Neuronal stem cell (in vitro differentiated cells): Measurements from ENCODE around the gene CROCC2.

Experiments
- DNase-seq: peaks from one replicate; pipeline ENCODE4 v3.0.0-alpha.2; 2013; ENCODE audit warnings: low spot score
- H2AFZ ChIP-seq: one replicate; pipeline ENCODE4 v1.6.1; 2013; ENCODE audit warnings: mild to moderate bottlenecking, low read length, inconsistent platforms
- H2AK5ac ChIP-seq: 2 replicates; pipeline ENCODE4 v1.6.1; 2013; ENCODE audit warnings: low read depth, mild to moderate bottlenecking, inconsistent platforms, low read length, moderate library complexity, mixed read lengths
- H2BK120ac ChIP-seq: 2 replicates; pipeline ENCODE4 v1.6.1; 2013; ENCODE audit warnings: low read depth, mild to moderate bottlenecking, inconsistent platforms, low read length, moderate library complexity, mixed read lengths
- H2BK12ac ChIP-seq: one replicate; pipeline ENCODE4 v1.6.1; 2013; ENCODE audit warnings: low read length, inconsistent platforms
- H2BK15ac ChIP-seq: 2 replicates; pipeline ENCODE4 v1.6.1; 2013; ENCODE audit warnings: mild to moderate bottlenecking, low read length, inconsistent platforms, mixed read lengths
- H2BK5ac ChIP-seq: one replicate; pipeline ENCODE4 v1.6.1; 2013; ENCODE audit warnings: inconsistent platforms, mild to moderate bottlenecking, low read length, moderate library complexity
- H3K14ac ChIP-seq: one replicate; pipeline ENCODE4 v1.6.1; 2013; ENCODE audit warnings: low read length, inconsistent platforms
- H3K18ac ChIP-seq: 2 replicates; pipeline ENCODE4 v1.6.1; 2013; ENCODE audit warnings: low read length, inconsistent platforms
- H3K23ac ChIP-seq: 2 replicates; pipeline ENCODE4 v1.6.1; 2013; ENCODE audit warnings: low read depth, mild to moderate bottlenecking, mixed read lengths, low read length, inconsistent platforms; ENCODE audit not compliant: poor library complexity
- H3K27ac ChIP-seq: replicated peaks from 3 replicates; pipeline ENCODE4 v1.5.1; 2013; ENCODE audit warnings: low read length, inconsistent platforms
- H3K27me3 ChIP-seq, 3 experiments: 2 replicates each; pipeline ENCODE4 v1.6.1; 2013; ENCODE audit warnings: low read length in 3 of 3, mild to moderate bottlenecking in 2 of 3, inconsistent platforms in 1 of 3, low read depth in 1 of 3, mixed read lengths in 1 of 3, moderate library complexity in 1 of 3; ENCODE audit not compliant: control insufficient read depth in 3 of 3, insufficient read depth in 3 of 3
- H3K36me3 ChIP-seq, 2 donors: replicated peaks in 1 of 2; 2 replicates each; pipeline ENCODE4 v1.6.1; 2013; ENCODE audit warnings: low read length in 2 of 2; ENCODE audit not compliant: control insufficient read depth in 2 of 2, insufficient read depth in 2 of 2
- H3K4ac ChIP-seq: 2 replicates; pipeline ENCODE4 v1.6.1; 2013; ENCODE audit warnings: inconsistent platforms, mild to moderate bottlenecking, low read length, moderate library complexity
- H3K4me1 ChIP-seq, 2 donors: 1 replicate in 1 of 2; 2 replicates in 1 of 2; pipeline ENCODE4 v1.6.1; 2013; ENCODE audit warnings: low read length in 2 of 2, low read depth in 1 of 2; ENCODE audit not compliant: control insufficient read depth in 2 of 2, insufficient read depth in 1 of 2
- H3K4me2 ChIP-seq: one replicate; pipeline ENCODE4 v1.6.1; 2013; ENCODE audit warnings: mild to moderate bottlenecking, low read length, inconsistent platforms; ENCODE audit not compliant: insufficient read depth, poor library complexity, severe bottlenecking
- H3K4me3 ChIP-seq, 2 donors: 2 replicates each; pipeline ENCODE4 v1.5.1; 2013; ENCODE audit warnings: low read length in 2 of 2, mild to moderate bottlenecking in 2 of 2, inconsistent platforms in 1 of 2, moderate library complexity in 1 of 2
- H3K79me1 ChIP-seq: one replicate; pipeline ENCODE4 v1.6.1; 2013; ENCODE audit warnings: low read depth, mild to moderate bottlenecking, inconsistent platforms, low read length, moderate library complexity
- H3K9ac ChIP-seq: one replicate; pipeline ENCODE4 v1.6.1; 2013; ENCODE audit warnings: mild to moderate bottlenecking, low read depth, low read length, inconsistent platforms; ENCODE audit not compliant: poor library complexity
- H3K9me3 ChIP-seq, 2 donors: replicated peaks in 1 of 2; 2 replicates each; pipeline versions ENCODE3 to v1.6.1; 2013; ENCODE audit warnings: low read length in 2 of 2, mild to moderate bottlenecking in 2 of 2, inconsistent platforms in 1 of 2, low read depth in 1 of 2, mixed read lengths in 1 of 2, moderate library complexity in 1 of 2; ENCODE audit not compliant: control insufficient read depth in 2 of 2, insufficient read depth in 1 of 2
- H4K8ac ChIP-seq: one replicate; pipeline ENCODE4 v1.6.1; 2013; ENCODE audit warnings: low read depth, mild to moderate bottlenecking, inconsistent platforms, low read length, moderate library complexity
- H4K91ac ChIP-seq: one replicate; pipeline ENCODE4 v1.6.1; 2013; ENCODE audit warnings: low read length, low read depth, mild to moderate bottlenecking, inconsistent platforms; ENCODE audit not compliant: poor library complexity
- WGBS, 2 donors: extraction: QIAGEN DNeasy Blood & Tissue Kit; methylation state at CpG; one replicate each; pipeline ENCODE4 v1.1.7; 2013; ENCODE audit warnings: missing lambda C conversion rate in 2 of 2, mixed read lengths in 1 of 2; ENCODE audit not compliant: insufficient read length in 2 of 2, insufficient replicate concordance in 1 of 2; ENCODE audit errors: extremely low coverage in 2 of 2; 5-methylcytosine and 5-hydroxymethylcytosine counted together

CROCC2 gene

DNA sequence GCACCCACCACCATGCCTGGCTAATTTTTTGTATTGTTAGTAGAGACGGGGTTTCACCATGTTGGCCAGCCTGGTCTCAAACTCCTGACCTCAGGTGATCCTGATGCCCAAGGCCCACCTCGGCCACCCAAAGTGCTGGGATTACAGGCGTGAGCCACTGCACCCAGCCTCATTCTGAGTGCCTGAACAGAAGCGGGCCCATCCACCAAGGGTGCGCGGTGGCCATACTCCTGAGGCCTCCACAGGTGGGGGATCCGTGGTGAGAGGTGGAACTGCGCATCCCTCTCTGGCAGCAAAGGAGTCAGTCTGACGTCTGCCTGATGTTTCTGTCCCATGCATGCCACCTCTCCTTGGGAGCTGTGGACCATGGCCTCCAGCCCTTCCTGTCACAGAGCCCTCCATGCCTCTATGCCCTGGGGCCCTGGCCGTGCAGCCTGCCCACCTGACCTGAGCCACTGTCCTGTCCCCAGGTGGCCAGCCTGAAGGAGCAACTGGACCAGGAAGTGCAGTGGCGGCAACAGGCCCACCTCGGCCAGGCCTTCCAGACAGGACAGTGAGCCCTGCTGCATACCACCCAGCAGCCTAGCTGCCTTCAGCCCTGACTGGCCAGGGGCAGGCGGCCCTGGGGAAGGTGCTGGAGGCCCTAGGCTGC, 84.7 kb downstream of the CROCC2 start:
- Histone ChIP-seq H3K27me3 (peaks cover 0 to 84% (median 0%) of the 10 kb centered on the region in 3 experiments), H3K9me3 (peaks cover 0 to 10% of the 10 kb centered on the region in 2 donors), H2BK120ac (peak overlapping the region; percentile 61), H2AFZ (no peak overlapping the region), H3K79me1 (peaks cover 1% of the 10 kb centered on the region), H4K91ac (no peak overlapping the region), H3K4me1 (no peaks in the 10 kb centered on the region), H3K9ac (peak overlapping the region; percentile 57), H3K23ac (peak overlapping the region; percentile 73), H2BK5ac (no peak overlapping the region), H3K4ac (peak overlapping the region; percentile 53), H3K4me2 (no peak overlapping the region), H2AK5ac (peak overlapping the region; percentile 84), H2BK12ac (peak overlapping the region; percentile 41), H3K36me3 (no peaks in the 10 kb centered on the region), H3K27ac (no peak overlapping the region), H3K4me3 (peak overlapping the region in 1 of 2 donors; percentile 13), H4K8ac (peak overlapping the region; percentile 59), H3K14ac (peak overlapping the region; percentile 71), H3K18ac (peak overlapping the region; percentile 75), H2BK15ac (peak overlapping the region; percentile 5)
- DNase-seq, result no peak
- WGBS, 2 donors, result no CpG with 5 or more reads among the region's 13 CpGs

GRCh38 chr2:240991378-240992263, 85.5 kb downstream of the CROCC2 start:
- peak overlapping the region; percentile 35 for H3K18ac ChIP-seq
- H3K27me3 ChIP-seq, result peaks cover 0 to 90% (median 0%) of the 10 kb centered on the region in 3 experiments
- H2BK5ac ChIP-seq, result no peak overlapping the region
- H3K27ac ChIP-seq, result no peak overlapping the region
- H2BK120ac ChIP-seq, result no peak overlapping the region
- H3K4ac ChIP-seq, result peak overlapping the region; percentile 53
- no peak overlapping the region for H3K14ac ChIP-seq
- H3K4me1 ChIP-seq, result no peaks in the 10 kb centered on the region
- H3K23ac ChIP-seq, result no peak overlapping the region
- H2AFZ ChIP-seq, result peak overlapping the region; percentile 82
- no CpG with 5 or more reads among the region's 33 CpGs for WGBS, 2 donors
- H3K36me3 ChIP-seq, result no peaks in the 10 kb centered on the region
- H3K79me1 ChIP-seq, result peaks cover 1% of the 10 kb centered on the region
- peak overlapping the region; percentile 17 for H3K9ac ChIP-seq
- H2BK15ac ChIP-seq, result peak overlapping the region; percentile 5
- DNase-seq, result no peak
- H2BK12ac ChIP-seq, result no peak overlapping the region
- no peak overlapping the region for H3K4me3 ChIP-seq
- H2AK5ac ChIP-seq, result peak overlapping the region; percentile 84
- peaks cover 0 to 10% of the 10 kb centered on the region in 2 donors for H3K9me3 ChIP-seq
- peak overlapping the region; percentile 89 for H4K8ac ChIP-seq
- H4K91ac ChIP-seq, result no peak overlapping the region
- no peak overlapping the region for H3K4me2 ChIP-seq

DNA sequence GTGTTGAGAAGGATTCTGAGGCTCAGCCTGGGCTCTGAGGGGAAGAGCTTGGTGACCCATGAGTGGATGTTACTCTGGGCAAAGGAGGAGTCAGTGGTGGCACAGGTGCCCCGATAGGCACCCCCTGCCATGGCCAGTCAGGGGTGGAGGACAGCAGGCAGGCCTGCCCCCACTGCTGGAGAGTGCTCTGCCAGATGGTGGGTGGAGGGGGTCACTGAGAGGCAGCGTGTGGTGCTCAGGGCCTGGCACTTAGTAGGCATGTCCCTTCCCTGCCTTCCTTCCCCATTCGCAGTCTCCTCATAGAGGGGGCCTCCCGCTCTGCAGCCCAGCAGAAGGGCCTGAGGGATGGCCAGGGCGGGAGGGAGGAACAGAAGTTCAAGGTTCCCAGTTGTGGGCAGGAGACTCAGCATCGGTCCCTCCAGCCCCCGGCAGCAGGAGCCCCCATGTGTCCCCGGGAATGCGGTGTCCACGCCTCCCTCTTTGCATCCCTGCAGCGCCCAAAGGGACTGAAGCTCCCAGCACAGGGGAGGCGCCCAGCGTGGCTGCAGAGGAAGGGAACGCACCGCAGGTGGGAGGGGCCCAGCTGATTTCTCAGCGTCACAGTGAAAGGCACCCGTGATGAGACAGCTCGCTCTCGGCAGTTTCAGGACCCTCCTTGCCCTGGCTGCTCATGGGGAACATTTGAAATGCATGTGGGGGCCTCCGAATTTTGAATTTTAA, 86.6 kb downstream of the CROCC2 start:
- H3K4me2 ChIP-seq, result no peak overlapping the region

More for the DNA sequence above, 86.6 kb downstream of the CROCC2 start:
- Histone ChIP-seq H2BK12ac (peak overlapping the region; percentile 4), H3K4me1 (peaks cover 0 to 7% of the 10 kb centered on the region in 2 donors), H3K4me3 (peak overlapping the region in 1 of 2 donors; percentile 34), H2BK120ac (no peak overlapping the region), H2BK15ac (peak overlapping the region; percentile 82), H3K18ac (peak overlapping the region; percentile 65), H3K23ac (peak overlapping the region; percentile 8), H3K27me3 (peaks cover 0 to 92% (median 2%) of the 10 kb centered on the region in 3 experiments), H3K27ac (no peak overlapping the region), H2AFZ (no peak overlapping the region), H3K4ac (no peak overlapping the region), H2BK5ac (no peak overlapping the region), H3K9me3 (peaks cover 0 to 7% of the 10 kb centered on the region in 2 donors), H3K79me1 (no peaks in the 10 kb centered on the region), H4K8ac (no peak overlapping the region), H2AK5ac (peak overlapping the region; percentile 71), H3K36me3 (no peaks in the 10 kb centered on the region), H4K91ac (no peak overlapping the region), H3K9ac (no peak overlapping the region), H3K14ac (peak overlapping the region; percentile 50)
- DNase-seq, result no peak
- WGBS, 2 donors, result no CpG with 5 or more reads among the region's 20 CpGs
